ENCODE results near the gene KLRB1. TPM values are rescaled to one million over a fixed set of nuclear protein-coding genes. Genes with fewer than 3 reads are reported as not detected.

KLRB1 gene
- total and polyA plus RNA-seq, 2 of the 13 experiments (the other 11 are each of a cell fraction or from before 2014, with no cell fraction given): not detected

GRCh38 chr12:9598363-9598762, 9.4 kb downstream of the KLRB1 start:
- DNase-seq (ENCODE audit: low spot score): no peak
- intact Hi-C loops (cut with micrococcal nuclease; ENCODE audit: unreplicated experiment): no loop called here
- peaks cover 8% of the 10 kb centered on the region; the same call in 1 of the 2 replicates for H3K4me1 ChIP-seq (ENCODE audit: insufficient read depth, low read length)

More at GRCh38 chr12:9598363-9598762, 9.4 kb downstream of the KLRB1 start:
- H3K27ac ChIP-seq (ENCODE audit: extremely low read length, insufficient read depth, low read length): no peak overlapping the region
- no peak overlapping the region for H2AFZ ChIP-seq (ENCODE audit: low read length)
- CTCF ChIA-PET (ENCODE audit: low intra/inter-chr PET ratio, low total read pairs): no interaction called here
- H3K4me3 ChIP-seq (replicated peaks in 1 of 3; ENCODE audit: insufficient read depth in 1 of 3, low read depth in 2 of 3, low read length in 3 of 3): no peak overlapping the region
- FAIRE-seq (no peak), ATAC-seq (no peak)
- H3K9ac ChIP-seq (ENCODE audit: insufficient read depth, low read depth, low read length): no peak overlapping the region
- in situ Hi-C loops (cut with HindIII; ENCODE audit: extremely low pct_ligation_motif_present, low pct_unique_long_range_greater_than_20kb): no loop called here
- POLR2A ChIA-PET: no interaction called here
- no peaks in the 10 kb centered on the region for H3K36me3 ChIP-seq (replicated peaks in 1 of 2; ENCODE audit: control insufficient read depth in 1 of 2, insufficient read depth in 2 of 2, low read length in 2 of 2)
- 74% methylated on average over 3 of the region's 3 CpGs for WGBS (ENCODE audit: low lambda C conversion rate)
- BruUV-seq (replicated peaks): no TSS peak
- no peaks in the 10 kb centered on the region for H3K27me3 ChIP-seq (ENCODE audit: control insufficient read depth in 1 of 2, insufficient read depth in 2 of 2, low read length in 2 of 2)
- H3K4me2 ChIP-seq (ENCODE audit: low read depth, low read length): no peak overlapping the region
- H3K79me2 ChIP-seq (ENCODE audit: insufficient read depth, low read length): no peaks in the 10 kb centered on the region
- H4K20me1 ChIP-seq (ENCODE audit: insufficient read depth, low read length): no peaks in the 10 kb centered on the region
- TF ChIP-seq HIVEP1 (CRISPR knock-in tag; IDR thresholded peaks at IDR 0.05) (no peak), CHD2 (IDR thresholded peaks at IDR 0.05; ENCODE audit: low read depth, low read length) (no peak), ELF3 (CRISPR knock-in tag; IDR thresholded peaks at IDR 0.05) (no peak), NFE2 (CRISPR knock-in tag; IDR thresholded peaks at IDR 0.05) (no peak), ZFP36L2 (CRISPR knock-in tag; IDR thresholded peaks at IDR 0.05) (no peak), ZNF703 (CRISPR knock-in tag; IDR thresholded peaks at IDR 0.05; ENCODE audit: borderline replicate concordance) (no peak), ZNF121 (CRISPR knock-in tag; IDR thresholded peaks at IDR 0.05) (no peak), SSRP1 (CRISPR knock-in tag; IDR thresholded peaks at IDR 0.05) (no peak), ARID2 (CRISPR knock-in tag; IDR thresholded peaks at IDR 0.05; ENCODE audit: borderline replicate concordance) (no peak), NR0B2 (CRISPR knock-in tag; IDR thresholded peaks at IDR 0.05) (no peak), ZNF484 (CRISPR knock-in tag; IDR thresholded peaks at IDR 0.05; ENCODE audit: borderline replicate concordance, low read depth) (no peak), ZNF737 (CRISPR knock-in tag; IDR thresholded peaks at IDR 0.05; ENCODE audit: borderline replicate concordance) (no peak), HNRNPUL1 (IDR thresholded peaks at IDR 0.05; ENCODE audit: low read depth, low read length) (no peak), EHMT2 (IDR thresholded peaks at IDR 0.05; ENCODE audit: borderline replicate concordance, low read depth, low read length) (no peak)
- TF ChIP-seq, protein P1, sequence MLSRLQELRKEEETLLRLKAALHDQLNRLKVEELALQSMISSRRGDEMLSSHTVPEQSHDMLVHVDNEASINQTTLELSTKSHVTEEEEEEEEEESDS (CRISPR knock-in tag; IDR thresholded peaks at IDR 0.05; ENCODE audit: borderline replicate concordance): no peak
- TF ChIP-seq, protein P2, sequence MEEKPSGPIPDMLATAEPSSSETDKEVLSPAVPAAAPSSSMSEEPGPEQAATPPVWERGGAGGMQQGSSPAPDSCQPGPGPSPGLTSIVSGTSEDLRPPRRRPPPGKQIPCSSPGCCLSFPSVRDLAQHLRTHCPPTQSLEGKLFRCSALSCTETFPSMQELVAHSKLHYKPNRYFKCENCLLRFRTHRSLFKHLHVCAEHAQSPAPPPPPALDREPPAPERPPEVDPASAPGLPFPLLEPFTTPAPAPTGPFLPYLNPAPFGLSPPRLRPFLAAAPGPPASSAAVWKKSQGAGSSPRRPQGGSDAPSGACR (CRISPR knock-in tag; IDR thresholded peaks at IDR 0.05): no peak
- TF ChIP-seq, protein P3, sequence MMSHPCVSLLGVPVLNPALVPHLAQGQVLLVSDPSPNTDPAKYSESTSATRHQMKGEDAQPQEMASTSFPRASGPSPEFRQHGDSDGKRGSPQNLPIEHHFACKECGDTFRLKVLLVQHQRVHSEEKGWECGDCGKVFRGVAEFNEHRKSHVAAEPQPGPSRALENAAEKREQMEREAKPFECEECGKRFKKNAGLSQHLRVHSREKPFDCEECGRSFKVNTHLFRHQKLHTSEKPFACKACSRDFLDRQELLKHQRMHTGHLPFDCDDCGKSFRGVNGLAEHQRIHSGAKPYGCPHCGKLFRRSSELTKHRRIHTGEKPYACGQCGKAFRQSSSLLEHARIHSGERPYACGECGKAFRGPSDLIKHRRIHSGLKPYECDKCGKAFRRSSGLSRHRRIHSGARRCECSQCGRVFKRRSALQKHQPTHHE (CRISPR knock-in tag; IDR thresholded peaks at IDR 0.05; ENCODE audit: borderline replicate concordance): no peak
- H3K9me3 ChIP-seq (ENCODE audit: low read length): no peaks in the 10 kb centered on the region

Measured in HepG2 (cell line).